ENCODE measurements around the gene DDX42.

The DDX42 gene, protein sequence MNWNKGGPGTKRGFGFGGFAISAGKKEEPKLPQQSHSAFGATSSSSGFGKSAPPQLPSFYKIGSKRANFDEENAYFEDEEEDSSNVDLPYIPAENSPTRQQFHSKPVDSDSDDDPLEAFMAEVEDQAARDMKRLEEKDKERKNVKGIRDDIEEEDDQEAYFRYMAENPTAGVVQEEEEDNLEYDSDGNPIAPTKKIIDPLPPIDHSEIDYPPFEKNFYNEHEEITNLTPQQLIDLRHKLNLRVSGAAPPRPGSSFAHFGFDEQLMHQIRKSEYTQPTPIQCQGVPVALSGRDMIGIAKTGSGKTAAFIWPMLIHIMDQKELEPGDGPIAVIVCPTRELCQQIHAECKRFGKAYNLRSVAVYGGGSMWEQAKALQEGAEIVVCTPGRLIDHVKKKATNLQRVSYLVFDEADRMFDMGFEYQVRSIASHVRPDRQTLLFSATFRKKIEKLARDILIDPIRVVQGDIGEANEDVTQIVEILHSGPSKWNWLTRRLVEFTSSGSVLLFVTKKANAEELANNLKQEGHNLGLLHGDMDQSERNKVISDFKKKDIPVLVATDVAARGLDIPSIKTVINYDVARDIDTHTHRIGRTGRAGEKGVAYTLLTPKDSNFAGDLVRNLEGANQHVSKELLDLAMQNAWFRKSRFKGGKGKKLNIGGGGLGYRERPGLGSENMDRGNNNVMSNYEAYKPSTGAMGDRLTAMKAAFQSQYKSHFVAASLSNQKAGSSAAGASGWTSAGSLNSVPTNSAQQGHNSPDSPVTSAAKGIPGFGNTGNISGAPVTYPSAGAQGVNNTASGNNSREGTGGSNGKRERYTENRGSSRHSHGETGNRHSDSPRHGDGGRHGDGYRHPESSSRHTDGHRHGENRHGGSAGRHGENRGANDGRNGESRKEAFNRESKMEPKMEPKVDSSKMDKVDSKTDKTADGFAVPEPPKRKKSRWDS

DNA sequence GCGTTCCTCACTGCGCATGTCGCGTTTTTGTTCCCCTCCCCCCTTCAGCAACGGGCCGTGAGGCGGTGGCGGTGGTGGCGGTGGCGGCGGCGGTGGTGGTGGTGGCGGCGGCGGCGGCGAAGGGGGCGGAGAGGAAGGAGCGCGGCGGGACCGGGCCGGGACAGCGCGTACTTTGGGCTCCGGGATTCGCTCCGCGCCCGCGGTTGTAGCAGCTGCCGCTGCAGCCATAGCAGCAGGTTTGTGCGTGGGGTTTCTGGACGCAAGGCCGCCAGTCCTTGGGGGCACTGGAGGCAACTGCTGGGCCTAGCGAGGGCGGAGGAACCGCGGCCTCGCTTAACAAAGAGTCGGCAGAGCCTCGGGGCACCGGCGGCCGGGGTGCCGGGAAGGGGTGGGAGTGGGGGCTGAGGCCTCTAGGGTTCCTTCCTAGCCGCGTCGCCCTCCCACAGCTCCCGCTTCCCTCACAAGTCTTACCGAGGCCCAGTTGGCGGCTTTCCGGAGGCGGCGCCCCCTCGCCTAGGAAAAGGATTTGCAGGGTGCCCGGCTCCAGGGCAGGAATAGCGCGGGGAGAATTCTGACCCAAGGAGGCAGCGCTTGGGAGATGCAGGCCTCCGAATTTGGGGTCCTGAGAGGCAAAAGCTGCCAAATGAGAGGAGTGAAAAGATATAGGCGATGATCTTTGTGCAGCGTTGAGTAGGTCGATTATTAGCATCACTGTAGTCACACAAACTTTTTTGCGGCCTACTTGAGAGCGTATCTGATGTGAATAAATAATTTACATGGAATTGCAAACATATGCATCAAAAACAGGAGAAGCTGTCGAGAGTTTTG, at the start of gene DDX42:
Gene DDX42, plus strand, starts transcription at position 30 of the 828 bp plus-strand sequence. CDS start 12,880 bp downstream, outside the sequence.
- DNase-seq, result peak; percentile 93

DNA sequence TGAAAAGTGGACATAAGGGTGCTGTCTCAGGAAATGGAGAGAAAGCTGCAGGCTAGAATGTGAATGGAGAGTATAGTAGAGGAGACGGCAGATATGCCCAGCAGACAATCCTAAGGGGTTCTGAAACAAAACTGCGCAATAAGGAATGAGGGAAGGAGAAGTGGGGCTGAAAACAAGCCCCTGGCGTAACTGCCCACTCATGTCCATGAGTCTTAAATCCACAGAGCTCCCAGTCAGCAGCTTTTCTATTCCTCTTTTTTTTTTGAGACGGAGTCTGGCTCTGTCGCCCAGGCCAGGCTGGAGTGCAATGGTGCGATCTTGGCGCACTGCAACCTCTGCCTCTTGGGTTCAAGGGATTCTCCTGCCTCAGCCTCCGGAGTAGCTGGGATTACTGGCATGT, 38.3 kb upstream of the DDX42 start:
- DNase-seq, result no peak

DNA sequence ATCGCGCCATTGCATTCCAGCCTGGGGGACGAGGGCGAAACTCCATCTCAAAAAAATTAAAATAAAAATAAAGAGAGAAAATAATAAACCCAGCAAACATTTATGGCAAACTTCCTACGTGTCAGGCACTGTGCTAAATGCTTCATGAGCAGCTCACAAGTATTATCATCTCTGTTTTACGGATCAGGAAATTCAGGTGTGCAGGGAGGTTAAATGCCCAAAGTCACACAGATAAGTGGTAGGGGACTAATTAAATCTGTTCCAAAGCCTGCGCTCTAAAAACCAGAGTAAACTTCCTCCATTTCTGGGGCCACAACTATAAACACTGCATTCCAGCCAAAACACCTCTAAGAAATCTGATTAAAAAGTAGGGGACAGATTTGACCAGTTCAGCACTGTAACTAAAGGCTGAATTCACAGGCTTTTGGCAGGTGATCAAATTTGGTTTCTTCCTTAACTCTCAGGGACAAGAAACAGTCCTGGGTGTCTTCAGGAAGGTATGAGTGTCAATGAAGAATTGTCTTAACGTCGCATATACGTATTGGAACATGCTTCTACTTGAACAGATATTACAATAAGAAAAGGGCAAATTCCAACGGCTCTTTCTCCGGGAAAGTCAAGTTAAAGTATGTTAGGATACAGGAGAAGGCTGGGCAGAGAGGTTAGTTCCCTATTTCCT, 33.4 kb upstream of the DDX42 start:
- DNase-seq, result no peak

DNA sequence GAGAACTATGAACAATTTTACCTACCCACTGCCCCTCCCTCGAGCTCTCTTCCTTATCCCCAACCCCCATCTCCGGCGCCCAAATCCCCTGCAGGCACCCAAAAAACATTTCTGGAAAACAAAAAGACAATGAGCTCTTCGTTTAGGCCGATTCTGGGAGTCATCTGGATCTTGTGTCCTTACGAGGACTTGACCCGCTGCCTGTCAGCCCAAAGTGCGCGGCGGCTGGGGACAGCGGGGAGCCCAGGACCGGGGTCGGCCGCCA, 32.9 kb upstream of the DDX42 start:
- DNase-seq, result no peak

DNA sequence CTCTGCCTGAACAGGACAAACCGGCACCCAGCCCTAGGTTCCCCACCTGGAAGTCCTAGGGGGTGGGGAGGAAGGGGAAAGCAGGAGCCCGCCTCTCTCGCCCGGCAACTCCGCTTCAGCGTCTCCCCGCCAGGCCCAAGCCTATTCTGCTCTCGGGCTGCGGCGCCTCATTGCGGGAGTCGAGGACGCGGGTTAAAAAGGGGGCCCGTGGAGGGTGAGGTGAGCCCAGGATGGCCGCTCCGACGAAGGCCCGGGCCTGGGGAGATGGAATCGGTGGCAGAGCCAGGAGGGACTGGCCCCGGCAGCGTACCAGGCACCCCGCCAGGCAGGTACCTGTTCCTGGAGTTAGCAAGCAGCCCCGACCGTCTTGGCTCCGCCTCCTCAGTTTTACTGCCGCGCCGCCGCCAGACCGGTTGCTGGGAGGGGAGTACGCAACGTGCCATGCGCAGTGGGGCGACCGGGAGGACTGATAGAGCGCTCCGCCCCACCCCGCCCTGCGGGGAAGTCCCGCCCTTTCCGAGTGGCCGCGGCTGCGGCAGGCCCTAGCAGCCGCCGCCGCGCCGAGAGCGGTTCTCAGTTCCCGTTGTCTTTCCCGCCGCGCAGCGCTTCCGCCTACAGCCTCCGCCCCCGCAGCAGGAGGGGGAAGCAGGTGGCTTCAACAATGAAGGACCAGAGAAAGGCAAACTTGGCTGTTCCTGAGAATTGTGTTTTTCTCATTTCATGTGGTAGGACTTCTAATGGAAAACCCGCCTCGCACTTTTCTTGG, 32.4 kb upstream of the DDX42 start, which contains the start of gene STRADA:
Gene STRADA, minus strand, starts transcription at position 392 of the 766 bp plus-strand sequence. CDS start 13,430 bp downstream, outside the sequence.
- DNase-seq, result peak; percentile 100

DNA sequence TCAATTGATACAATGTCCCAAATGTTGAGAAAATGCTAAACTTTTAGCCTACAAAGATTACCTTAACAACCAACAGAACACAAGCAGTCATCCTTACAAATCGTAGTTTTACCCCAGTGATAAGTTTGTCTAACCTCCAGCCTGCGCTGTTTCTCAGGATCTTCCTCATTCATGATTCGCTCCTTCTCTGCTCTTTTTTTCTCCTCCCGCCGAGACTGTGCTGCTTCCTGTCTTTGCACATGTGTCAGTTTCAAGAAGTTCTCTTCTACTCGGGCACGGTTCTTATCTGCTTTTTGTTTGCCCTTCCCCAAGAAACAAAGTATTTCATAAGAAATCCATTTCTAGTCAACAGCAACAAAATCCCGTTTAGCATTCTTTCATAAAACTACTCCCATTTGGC, 22.2 kb upstream of the DDX42 start:
- DNase-seq, result peak; percentile 56

DNA sequence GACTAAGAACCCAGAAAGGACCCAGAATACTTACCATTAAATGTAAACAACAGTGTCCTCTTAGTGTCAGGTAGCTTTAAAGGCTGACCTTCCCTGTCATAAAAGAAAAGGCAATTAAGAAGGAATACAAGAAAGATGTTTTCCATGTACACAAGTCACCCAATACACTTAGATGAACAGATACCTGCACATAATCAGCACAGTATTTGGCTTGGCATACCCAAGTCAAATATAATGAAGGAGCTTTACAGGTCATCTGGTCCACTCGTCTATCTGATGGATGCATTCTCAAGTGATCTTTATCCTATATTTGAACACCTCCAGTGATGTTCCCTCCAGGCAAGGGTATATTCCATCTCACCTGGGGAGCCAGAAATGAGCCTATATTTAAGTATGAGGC, 21.3 kb upstream of the DDX42 start:
- no peak for DNase-seq

DNA sequence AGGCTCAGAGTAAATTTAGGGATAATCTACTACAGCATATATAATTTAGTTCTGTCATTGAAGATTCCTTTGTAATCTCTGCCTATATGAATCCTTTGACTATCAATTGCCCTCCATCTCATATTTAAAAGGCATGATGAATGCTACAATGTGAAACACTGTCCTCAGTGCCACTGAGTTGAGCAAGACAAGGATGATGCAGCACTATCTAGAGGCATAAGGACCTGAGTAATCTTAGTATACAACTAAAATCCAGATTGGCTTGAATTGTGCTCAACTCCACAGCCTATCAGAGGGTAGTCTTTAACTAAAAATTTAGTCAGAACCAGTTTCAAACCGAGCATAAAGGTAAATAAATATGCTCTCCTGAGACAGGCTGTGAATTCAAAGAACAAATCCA, 20.8 kb upstream of the DDX42 start:
- DNase-seq, result no peak

DNA sequence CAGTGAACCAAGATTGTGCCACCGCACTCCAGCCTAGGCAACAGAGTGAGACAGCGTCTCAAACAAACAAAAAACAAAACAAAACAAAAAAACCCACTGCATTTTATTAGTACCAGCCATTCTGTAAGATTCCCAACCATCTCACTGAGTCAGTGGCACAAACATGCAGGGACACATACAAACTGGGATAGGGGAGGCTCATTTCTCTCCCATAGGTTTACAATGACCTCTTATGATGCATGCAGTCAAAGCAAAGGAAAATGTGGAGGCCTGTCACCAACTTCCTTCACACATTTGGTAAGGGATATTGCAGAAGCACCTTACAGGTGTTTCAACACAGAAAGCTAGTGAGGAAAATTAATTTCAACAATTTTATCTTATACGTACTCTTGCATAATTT, 19.9 kb upstream of the DDX42 start:
- DNase-seq, result no peak

DNA sequence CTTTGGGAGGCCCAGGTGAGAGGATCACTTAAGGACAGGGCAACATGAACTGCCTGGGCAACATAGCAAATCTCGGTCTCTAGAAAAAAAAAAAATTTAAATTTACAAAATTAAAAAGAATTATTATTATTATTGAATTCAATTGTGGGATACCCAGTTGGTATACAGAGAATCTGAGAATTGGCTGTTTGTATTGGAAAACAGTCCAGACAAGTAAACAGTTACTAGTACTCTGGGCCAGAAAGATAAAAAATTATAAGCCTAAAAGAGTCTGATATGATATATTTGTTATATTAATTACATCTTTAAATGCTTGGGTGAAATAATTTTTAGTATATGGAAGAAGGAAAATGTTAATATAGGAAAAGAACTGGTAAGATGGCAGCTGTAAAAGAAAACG, 15.5 kb upstream of the DDX42 start:
- no peak for DNase-seq

DNA sequence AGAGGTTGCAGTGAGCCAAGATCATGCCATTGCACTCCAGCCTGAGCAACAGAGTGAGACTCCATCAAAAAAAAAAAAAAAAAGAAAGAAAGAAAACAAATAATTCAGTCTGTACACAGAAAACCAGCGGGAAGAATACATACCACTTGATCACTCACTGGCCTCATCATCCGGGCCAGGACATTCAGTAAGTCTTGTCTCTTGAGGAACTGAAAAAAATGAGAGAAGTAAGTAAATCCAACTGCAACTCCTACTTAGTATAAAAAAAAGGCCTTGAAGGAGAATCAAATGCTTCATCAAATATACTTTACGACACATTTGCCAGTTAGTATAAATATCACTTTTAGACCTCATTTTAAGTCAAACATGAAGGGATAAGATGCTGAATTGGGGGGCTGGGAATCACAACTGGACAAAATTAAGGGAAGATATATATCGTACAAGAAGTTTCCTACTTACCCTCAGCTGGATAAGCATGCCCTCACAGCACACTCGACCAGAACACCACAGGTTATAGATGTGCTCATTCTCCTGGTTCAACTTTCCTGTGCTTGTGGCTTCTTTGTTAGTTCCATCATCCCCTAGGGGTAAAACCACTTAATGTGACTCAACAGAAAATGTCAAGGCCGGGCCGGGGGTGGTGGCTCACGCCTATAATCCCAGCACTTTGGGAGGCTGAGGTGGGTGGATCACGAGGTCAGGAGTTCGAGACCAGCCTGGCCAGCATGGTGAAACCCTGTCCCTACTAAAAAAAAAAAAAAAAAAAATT, 13.0 kb upstream of the DDX42 start:
- DNase-seq, result no peak

DNA sequence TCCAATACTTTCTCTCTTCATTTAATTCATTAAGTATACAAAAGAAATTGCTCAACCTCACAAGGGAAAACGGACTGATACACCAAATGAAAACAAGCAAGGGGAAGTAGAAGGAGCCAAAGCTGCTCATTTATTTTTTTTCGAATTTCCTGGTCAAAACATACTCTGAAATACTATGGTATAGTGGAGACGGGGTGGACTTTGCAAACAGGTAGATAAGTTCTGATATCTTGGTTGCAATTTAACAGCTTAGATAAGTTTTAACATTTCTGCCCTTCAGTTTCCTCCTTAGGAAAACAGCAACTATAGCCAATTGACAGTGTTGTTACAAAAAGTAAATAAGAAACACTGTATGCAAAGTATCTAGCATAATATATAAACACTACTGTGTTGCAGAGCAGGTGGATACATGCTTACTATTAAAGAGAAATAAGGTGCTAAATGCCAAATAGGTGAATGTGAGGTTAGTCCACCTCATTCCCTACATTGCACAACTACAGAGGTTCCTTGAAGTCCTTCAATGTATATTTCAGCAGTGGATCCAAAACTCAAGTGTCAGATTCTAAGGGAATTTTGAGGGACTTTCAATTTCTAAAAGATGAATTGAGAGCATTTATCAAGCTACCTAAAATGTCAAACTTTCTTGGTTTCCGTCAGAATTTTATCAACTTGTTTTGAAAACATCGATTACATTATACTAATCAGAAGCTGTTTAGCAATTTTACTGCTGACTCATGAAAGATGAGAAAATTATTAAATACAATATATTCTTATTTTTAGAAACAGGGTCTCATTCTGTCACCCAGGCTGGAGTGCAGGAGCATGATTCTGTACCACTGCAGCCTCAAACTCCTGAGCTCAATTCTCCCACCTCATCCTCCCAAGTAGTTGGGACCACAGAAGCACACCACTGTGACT, 11.6 kb upstream of the DDX42 start:
- no peak for DNase-seq

DNA sequence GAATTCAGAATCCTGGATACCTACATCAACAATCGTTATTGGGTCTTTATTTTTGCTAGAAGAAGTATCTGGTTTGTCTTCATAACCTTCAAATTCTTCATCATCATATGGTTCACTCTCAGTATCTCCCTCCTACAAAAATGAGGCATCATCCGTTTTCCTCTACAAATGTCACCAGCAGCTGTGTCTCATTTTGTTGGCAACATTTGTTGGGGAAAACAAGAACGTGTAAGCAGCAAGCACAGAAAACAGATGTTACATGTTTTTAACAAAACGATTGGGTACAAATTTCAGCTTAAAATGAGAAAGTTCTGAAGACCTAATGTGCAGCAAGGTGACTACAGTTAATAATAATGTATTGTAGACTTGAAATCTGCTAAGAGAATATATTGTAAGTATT, 9.3 kb upstream of the DDX42 start:
- DNase-seq, result no peak

DNA sequence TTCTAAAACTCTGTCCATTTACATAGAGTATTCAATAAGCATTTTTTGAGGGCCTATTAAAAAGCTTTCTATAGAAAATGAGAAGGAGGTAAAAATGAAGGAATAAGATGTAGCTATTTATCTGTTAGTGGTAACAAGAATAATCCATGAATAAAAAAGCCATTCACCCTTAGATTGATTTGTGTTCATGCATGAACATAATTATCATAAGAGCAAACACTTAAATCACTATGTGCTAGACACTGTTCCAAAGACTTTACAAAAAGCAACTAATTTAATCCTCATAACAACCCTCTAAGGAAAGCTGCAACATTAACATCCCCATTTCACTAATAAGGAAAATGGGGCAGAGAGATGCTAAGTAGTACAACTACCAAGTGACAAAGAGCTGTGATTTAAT, 7.2 kb upstream of the DDX42 start:
- no peak for DNase-seq

DNA sequence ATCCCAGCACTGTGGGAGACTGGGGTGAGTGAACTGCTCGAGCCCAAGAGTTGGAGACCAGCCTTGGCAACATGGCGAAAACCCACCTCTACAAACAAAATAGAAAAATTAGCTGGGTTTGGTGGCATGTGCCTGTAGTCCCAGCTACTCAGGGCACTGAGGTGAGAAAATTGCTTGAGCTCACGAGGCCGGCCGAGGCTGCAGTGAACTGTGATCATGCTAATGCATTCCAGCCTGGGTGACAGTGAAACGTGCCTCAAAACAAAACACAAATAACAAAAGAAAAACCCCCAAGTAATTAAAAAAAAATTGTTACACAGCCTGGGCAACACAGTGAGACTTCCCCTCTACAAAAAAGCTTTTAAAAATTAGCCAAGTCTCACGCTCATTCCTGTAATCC, 5.5 kb upstream of the DDX42 start:
- DNase-seq, result no peak

DNA sequence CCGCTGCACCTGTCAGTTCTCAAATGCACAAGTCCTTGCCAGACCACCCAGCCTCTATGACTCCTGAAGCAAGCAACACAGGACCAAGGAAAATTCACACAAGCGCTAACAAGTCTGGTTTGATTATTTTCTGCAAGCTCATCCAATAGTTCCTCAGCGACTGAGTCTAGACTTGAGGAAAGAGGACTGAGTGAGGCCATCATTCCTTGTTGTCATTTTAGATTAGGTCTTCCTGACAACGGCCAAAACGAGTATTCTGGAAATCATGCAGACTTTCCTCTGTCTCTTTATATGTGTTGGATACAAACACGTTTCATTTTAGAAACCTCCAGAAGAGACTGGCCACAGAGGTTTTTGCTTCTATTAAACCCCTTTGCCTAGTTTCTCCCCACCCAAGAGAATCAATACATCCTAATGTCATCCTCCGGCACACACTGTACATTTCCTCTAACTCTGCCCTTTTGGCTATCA, 1.1 kb upstream of the DDX42 start:
- DNase-seq, result no peak

DNA sequence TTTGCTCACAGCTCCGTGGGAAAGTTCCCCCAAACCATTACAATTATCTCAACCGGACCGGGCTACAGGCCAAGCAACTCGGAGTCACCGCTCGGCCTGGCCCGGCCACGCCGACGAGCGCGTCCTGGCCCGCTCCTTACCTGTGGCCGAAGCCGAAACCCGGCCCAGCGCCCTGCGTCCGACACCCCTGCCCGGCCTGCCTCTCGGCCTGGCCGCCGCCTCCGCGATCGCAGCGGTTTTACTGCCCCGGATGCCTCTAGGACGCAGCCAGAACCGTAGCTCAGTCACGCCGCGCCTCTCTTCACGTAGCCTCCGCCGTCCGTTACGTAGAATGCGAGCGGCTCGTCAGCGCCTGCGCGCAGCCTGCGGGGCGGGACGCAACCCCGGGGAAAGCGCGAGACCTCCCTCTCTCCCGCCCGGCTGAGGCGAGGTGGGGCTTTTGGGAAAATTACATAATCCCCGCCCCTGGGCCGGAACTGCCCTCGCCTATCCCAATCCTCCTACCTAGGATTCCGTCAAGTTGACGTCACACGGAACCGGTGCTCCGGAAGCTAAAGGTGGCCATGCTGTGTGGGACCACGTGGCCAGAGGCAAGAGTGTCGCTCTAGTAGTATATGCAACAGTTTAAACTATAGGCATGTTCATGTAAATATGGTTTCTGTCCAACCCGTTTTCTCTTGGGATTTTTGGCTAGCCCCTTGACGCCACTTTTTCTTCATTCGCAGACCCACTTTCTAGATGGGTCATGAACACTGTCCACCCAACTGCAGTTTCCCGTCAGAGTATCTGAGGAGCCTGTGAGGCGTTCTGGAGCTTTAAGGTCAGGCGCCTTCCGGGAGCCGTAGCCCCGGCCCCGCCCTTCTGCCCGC, 464 bp upstream of the DDX42 start, which contains the start of gene CCDC47:
Gene CCDC47, minus strand, starts transcription at position 326 of the 869 bp plus-strand sequence. CDS start 7,422 bp downstream, outside the sequence.
- peak; percentile 98 for DNase-seq

DNA sequence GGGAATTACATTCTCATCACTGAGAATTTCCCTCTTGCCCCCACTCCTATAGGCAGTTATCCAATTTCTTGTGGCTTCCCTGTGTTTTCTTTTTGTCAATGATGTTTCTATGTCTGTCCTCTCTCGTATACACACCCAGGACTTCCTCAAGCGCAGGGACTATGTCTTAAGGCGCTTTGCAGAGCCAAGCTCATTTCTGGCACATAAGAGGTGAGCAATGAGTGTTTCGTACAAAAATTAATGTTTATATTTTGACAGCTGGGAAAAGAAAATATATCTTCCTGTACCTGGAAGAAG, 947 bp downstream of the DDX42 start:
- DNase-seq, result no peak

DNA sequence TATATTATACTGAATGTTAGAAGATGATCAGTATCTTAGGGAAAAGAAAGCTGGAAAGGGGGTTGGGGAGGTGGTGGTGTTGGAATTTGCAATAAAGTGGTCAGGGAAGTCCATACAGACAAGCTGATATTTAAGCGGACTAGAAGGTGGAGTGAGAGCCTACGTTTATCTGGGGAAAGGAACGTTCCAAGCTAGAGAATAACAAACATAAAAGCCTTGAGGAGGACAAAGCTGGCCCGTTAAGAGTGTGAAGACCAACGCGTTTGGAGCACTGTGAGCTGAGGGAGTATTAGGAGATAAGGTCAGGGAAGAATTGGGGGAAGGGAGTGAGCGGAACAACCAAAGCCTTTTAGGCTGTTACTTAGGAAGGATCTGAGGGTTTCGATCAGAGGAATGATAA, 1.4 kb downstream of the DDX42 start:
- no peak for DNase-seq

Measured in CD4-positive, alpha-beta T cell treated with Interleukin-17A for 4 hours (primary cell).